GM20431 (cell line): ENCODE measurements around the gene IL3.

ENCODE experiments used
- in situ Hi-C: fragments of 300-500 bp; cut with MseI, MboI; formaldehyde crosslinking; loops from one replicate; pipeline ENCODE4 v1.15.0; 2020; ENCODE audit warnings: low sequenced_read_pairs; ENCODE audit not compliant: unreplicated experiment

Gene IL3

GRCh38 chr5:132069561-132069960 is 9.1 kb downstream of the IL3 start:
- in situ Hi-C loops: no loop called here

- in situ Hi-C loops: no loop called here
These were observed 9.5 kb downstream of the IL3 start for GRCh38 chr5:132069994-132070393.

- in situ Hi-C loops: no loop called here
These were observed 10.2 kb downstream of the IL3 start for GRCh38 chr5:132070460-132071337.

GRCh38 chr5:132071338-132071707 is 10.9 kb downstream of the IL3 start:
- in situ Hi-C loops: no loop called here

GRCh38 chr5:132072070-132072469 is 11.6 kb downstream of the IL3 start:
- in situ Hi-C loops: no loop called here

GRCh38 chr5:132072528-132072927 is 12.1 kb downstream of the IL3 start:
- in situ Hi-C loops: no loop called here

GRCh38 chr5:132073231-132074013 is 13.0 kb downstream of the IL3 start, which contains the start of gene CSF2:
TSS of gene CSF2 (plus strand) at chr5:132073789. CDS start at chr5:132073824, 35 bp downstream.
- in situ Hi-C loops: no loop called here

- in situ Hi-C loops: no loop called here
These were observed 13.8 kb downstream of the IL3 start for GRCh38 chr5:132074091-132074771.

- in situ Hi-C loops: no loop called here
These were observed 14.6 kb downstream of the IL3 start for GRCh38 chr5:132074772-132075718.

GRCh38 chr5:132075719-132076077 is 15.2 kb downstream of the IL3 start:
- in situ Hi-C loops: no loop called here

GRCh38 chr5:132076202-132076830 is 15.9 kb downstream of the IL3 start:
- in situ Hi-C loops: no loop called here

GRCh38 chr5:132076983-132077382 is 16.5 kb downstream of the IL3 start:
- in situ Hi-C loops: no loop called here

GRCh38 chr5:132079081-132079480 is 18.6 kb downstream of the IL3 start:
- in situ Hi-C loops: no loop called here

GRCh38 chr5:132079619-132080018 is 19.2 kb downstream of the IL3 start:
- in situ Hi-C loops: no loop called here

GRCh38 chr5:132080595-132080994 is 20.1 kb downstream of the IL3 start:
- in situ Hi-C loops: no loop called here

- in situ Hi-C loops: no loop called here
These were observed 21.0 kb downstream of the IL3 start for GRCh38 chr5:132081458-132081857.

- in situ Hi-C loops: no loop called here
These were observed 22.0 kb downstream of the IL3 start for GRCh38 chr5:132082329-132083023.

GRCh38 chr5:132083071-132083678 is 22.7 kb downstream of the IL3 start:
- in situ Hi-C loops: no loop called here
